IPS-15b (cell line): ENCODE data around the gene TPSG1.
"Not testable (repeated sequence)": the region's sequence is repeated elsewhere in the genome, so short reads cannot be mapped to it uniquely, and the experiment has no call there.

Experiments
- H3K27me3 ChIP-seq: one replicate; pipeline ENCODE4 v1.6.1; 2013; ENCODE audit warnings: low read length; ENCODE audit not compliant: control insufficient read depth, insufficient read depth
- H3K36me3 ChIP-seq: one replicate; pipeline ENCODE4 v1.6.1; 2013; ENCODE audit warnings: low read length; ENCODE audit not compliant: control insufficient read depth, insufficient read depth
- H3K4me1 ChIP-seq: one replicate; pipeline ENCODE4 v1.6.1; 2013; ENCODE audit warnings: mild to moderate bottlenecking, low read length; ENCODE audit not compliant: control insufficient read depth, insufficient read depth
- H3K4me3 ChIP-seq: one replicate; pipeline ENCODE4 v1.5.1; 2013; ENCODE audit warnings: low read depth, low read length
- H3K9ac ChIP-seq: one replicate; pipeline ENCODE4 v1.6.1; 2013; ENCODE audit warnings: low read depth, mild to moderate bottlenecking, low read length
- H3K9me3 ChIP-seq: one replicate; pipeline ENCODE4 v1.6.1; 2013; ENCODE audit warnings: mild to moderate bottlenecking, low read length; ENCODE audit not compliant: control insufficient read depth, insufficient read depth

TPSG1 gene

DNA sequence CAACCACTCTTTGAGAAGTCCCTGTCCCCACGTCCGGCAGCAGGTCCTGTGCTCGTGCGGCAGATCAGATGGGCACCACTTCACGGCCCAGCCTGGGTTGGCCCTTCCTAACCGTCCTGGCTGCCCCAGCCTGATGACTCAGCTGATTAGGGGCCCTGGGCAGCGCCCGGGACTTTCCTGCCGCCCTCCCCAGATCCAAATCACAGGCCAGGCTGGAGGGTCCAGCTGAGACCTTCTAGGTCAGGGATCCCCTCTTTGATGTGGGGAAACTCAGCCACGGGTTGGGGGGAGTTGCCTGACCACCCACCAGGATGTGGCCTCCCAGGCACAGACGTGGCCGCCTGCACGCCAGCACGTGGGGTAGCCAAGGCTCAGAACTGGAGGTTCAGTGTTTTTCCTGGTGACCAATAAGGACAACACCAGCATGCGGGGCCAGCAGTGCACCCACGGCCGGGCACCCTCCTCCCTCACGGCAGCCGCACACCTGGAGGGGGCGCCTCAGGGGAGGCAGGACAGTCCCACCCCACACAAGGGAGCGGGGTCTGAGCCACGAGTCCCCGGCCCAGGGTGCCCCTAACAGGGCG is 752 bp upstream of the TPSG1 start:
- H3K4me3 ChIP-seq, H3K27me3 ChIP-seq, H3K36me3 ChIP-seq, H3K9ac ChIP-seq, H3K4me1 ChIP-seq, H3K9me3 ChIP-seq: not testable (repeated sequence)

DNA sequence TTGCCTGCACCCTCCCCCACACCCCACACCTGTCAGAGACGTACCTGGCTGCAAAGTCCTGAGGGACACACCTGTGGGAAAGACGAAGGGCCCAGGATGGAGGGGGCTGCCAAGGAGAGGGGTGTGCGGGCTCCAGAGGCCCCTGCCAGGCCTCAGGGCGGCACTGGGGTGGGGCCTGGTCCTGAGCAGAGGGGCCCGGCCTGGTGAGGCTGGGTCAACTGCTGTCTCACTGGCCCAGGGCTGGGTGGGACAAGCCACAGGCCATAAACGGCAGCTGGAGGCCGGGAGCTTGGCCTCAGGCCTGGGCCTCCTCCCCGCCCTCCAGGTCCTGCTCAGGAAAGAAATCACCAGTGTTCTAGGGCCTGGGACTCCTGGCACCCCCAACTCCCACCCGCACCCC is 510 bp downstream of the TPSG1 start:
- H3K36me3 ChIP-seq = peaks cover 20% of the 10 kb centered on the region
- H3K9ac ChIP-seq = no peak overlapping the region
- H3K9me3 ChIP-seq = no peaks in the 10 kb centered on the region
- H3K27me3 ChIP-seq = no peaks in the 10 kb centered on the region
- no peaks in the 10 kb centered on the region for H3K4me1 ChIP-seq
- H3K4me3 ChIP-seq = no peak overlapping the region

DNA sequence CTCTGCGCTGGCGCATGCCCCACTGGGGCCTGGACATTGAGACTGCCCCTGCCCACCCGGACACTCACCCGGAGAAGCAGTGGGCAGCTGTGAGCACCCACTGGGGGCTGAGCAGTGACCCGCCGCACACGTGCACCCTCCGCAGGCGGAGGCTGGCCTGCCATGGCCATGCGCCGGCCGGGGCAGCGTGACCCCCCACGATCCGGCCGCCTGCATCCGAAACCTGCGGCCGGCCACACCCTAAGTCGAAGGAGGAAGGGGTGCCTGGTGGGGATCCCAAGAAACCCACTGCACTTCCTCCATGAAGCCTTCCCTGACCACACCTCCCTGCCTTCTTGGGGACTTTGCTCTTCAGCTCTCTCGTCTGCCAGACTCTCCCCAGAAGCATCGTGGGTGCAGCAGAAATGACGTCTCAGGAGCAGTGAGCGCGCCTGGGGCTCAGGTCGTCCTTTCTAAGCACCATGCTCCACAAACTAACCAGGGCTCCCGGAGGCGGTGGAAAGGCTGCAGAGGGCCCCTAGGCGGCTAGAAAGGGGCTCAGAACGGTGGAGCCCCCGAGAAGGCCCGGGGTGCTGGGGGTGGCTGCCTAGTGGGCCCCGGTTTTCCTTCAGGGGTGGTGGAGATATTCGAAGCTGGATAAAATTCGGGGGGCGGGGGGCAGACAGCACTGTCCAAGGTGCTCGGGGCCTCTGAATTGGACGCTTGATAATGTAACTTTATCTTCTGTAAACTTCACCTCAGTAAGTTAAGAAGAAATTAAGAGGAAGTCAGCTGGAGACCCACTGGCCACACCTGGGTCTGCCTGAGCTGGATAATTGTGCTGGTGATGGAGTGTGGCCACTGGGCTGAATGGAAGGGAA is 1.5 kb downstream of the TPSG1 start:
- Histone ChIP-seq H3K9ac (no peak overlapping the region), H3K4me1 (no peaks in the 10 kb centered on the region), H3K27me3 (no peaks in the 10 kb centered on the region), H3K4me3 (no peak overlapping the region), H3K36me3 (peaks cover 28% of the 10 kb centered on the region), H3K9me3 (no peaks in the 10 kb centered on the region)

DNA sequence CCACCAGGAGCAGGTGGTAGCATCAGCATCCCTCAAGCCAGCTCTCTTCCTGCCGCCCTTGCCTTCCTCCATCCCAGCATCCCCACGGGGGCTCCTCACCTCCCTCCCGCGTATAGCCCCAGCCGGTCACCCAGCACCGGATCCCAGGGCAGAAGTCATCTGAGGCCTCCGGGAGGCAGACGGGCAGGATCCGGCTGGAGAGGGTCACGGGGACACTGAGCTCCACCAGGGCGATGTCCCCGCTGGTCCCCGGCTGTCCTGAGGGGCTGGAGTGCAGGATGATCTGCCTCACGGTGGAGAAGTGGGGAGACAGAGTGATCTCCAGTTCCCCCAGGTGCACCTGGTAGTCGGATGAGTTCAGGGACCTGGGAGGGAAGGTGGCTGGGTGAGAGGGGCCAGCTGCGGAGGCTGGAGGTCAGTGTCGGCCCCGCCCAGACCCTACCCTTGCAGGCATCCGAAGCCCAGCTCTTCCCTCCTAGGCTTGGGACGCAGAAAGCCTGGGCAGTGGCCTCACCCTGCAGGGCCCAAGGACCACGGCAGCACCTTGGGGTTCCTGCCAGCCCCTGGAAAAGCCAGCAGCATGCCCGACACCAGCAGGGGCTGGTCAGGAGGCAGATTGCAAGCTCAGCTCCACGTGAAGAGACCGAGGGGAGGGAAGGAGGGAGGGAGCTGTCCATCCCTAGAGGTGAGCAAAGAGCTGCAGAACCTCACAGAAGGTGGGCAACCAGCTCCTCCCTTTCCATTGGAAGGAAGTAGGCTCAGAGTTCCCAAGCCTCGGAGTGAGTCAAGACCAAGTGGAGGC is 2.3 kb downstream of the TPSG1 start:
- Histone ChIP-seq H3K4me3 (no peak overlapping the region), H3K36me3 (peaks cover 35% of the 10 kb centered on the region), H3K9me3 (no peaks in the 10 kb centered on the region), H3K4me1 (no peaks in the 10 kb centered on the region), H3K9ac (no peak overlapping the region), H3K27me3 (no peaks in the 10 kb centered on the region)

DNA sequence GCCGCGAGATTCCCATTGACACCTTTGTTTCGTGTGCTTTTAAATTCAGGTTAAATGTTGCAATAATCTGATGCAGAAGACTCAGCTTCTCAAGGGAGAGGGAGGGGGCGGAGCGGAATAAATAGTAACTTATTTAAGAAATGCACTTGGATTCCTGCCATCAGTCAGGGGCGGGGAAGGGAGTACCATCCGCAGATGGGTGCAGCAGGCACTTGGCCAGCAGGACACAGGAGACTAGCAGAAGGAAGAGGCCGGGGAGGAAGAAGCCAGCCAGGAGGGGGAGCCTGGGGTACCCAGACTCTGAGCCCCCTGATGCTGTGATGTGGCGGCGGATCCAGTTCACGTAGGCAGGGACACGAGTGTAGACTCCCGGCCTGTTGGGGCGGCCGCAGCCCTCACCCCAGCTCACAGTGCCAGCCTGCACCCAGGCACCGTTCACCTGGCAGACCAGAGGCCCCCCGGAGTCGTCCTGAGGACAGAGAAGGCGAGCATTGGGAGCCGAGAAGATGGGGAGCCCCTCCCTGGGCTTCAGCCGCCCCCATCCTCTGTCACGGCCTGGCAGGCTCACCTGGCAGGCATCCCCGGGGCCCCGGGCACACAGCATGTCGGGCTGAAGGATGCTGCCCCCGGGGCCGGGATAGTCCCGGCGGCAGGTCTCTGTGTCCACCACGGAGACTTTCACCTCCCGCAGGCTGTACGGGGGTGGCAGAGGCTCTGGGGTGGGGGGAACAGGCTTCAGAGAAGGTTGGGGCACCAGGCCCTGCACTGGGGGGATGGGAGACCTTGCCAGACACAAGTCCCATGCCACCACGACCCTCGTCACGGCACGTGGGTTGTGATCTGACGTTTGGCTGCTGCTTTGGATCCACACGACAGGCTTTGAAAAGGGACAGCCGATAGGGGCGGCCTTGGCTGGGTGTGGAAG is 3.2 kb downstream of the TPSG1 start:
- Histone ChIP-seq H3K4me1 (no peaks in the 10 kb centered on the region), H3K9ac (no peak overlapping the region), H3K4me3 (no peak overlapping the region), H3K27me3 (no peaks in the 10 kb centered on the region), H3K36me3 (peaks cover 44% of the 10 kb centered on the region), H3K9me3 (no peaks in the 10 kb centered on the region)

DNA sequence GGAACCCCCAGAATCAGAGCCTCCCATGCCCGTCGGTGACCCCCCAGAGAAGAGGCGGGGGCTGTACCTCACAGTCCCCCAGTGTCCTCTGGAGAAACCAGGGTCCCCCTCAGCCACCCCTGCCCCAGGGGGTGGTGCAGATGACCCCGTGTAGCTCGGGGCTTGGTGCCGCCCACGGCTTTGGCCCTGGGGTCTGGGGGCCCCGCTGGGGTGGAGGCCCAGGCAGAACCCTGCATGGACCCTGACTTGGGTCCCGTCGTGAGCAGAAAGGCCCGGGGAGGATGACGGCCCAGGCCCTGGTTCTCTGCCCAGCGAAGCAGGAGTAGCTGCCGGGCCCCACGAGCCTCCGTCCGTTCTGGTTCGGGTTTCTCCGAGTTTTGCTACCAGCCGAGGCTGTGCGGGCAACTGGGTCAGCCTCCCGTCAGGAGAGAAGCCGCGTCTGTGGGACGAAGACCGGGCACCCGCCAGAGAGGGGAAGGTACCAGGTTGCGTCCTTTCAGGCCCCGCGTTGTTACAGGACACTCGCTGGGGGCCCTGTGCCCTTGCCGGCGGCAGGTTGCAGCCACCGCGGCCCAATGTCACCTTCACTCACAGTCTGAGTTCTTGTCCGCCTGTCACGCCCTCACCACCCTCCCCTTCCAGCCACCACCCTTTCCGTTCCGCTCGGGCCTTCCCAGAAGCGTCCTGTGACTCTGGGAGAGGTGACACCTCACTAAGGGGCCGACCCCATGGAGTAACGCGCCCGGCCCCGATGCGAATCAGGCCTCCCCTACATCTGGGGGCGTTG is 4.0 kb downstream of the TPSG1 start:
- H3K27me3 ChIP-seq = no peaks in the 10 kb centered on the region
- no peak overlapping the region for H3K9ac ChIP-seq
- H3K9me3 ChIP-seq = no peaks in the 10 kb centered on the region
- H3K4me3 ChIP-seq = no peak overlapping the region
- no peaks in the 10 kb centered on the region for H3K4me1 ChIP-seq
- peaks cover 51% of the 10 kb centered on the region for H3K36me3 ChIP-seq

DNA sequence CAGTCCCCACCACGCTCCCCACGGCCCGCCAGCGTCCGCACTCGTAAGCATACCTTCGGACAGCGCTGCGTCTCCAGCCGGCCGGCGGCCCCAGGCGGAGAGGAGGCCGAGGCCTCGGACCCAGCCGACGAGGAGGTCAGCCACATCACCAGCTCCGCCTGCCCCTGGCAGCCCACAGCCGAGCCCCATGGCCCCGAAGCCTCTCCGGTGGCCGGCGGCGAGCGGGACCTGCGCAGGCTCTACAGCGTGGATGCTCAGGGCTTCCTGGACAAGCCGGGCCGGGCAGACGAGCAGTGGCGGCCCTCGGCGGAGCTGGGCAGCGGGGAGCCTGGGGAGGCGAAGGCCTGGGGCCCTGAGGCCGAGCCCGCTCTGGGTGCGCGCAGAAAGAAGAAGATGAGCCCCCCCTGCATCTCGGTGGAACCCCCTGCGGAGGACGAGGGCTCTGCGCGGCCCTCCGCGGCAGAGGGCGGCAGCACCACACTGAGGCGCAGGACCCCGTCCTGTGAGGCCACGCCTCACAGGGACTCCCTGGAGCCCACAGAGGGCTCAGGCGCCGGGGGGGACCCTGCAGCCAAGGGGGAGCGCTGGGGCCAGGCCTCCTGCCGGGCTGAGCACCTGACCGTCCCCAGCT is 4.9 kb downstream of the TPSG1 start:
- Histone ChIP-seq H3K27me3 (no peaks in the 10 kb centered on the region), H3K4me3 (no peak overlapping the region), H3K9ac (no peak overlapping the region), H3K9me3 (no peaks in the 10 kb centered on the region), H3K4me1 (no peaks in the 10 kb centered on the region), H3K36me3 (peaks cover 57% of the 10 kb centered on the region)

DNA sequence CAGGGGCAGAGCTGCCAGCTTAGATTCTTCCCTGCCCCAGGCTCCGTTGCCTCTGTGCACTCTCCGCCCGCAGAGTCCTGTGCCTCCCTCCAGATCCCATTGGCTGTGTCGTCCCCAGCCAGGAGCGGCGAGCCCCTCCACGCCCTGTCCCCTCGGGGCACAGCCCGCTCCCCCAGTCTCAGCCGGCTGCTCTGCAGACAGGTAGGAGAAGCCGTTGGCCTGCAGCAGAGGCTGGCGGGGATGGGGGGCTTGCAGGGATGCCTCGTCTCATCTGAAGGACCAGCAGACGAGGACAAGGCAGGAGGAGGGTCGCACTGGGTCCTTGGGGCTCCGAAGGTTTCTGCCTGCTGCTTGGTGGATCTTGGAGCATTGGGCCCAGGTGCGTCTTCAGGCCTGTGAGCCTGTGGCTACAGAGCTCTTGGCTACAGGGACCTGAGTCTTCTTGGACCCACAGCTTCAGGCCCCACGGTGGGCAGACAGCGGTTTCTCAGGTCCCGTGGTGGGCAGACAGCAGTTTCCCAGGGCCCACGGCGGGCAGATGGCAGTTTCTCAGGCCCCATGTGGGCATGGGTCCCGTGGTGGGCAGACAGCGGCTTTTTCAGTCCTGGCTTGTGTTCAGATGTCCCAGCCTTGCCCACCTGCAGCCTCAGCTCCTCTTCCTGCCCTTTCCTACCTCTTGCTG is 6.0 kb downstream of the TPSG1 start:
- no peak overlapping the region for H3K4me3 ChIP-seq

DNA sequence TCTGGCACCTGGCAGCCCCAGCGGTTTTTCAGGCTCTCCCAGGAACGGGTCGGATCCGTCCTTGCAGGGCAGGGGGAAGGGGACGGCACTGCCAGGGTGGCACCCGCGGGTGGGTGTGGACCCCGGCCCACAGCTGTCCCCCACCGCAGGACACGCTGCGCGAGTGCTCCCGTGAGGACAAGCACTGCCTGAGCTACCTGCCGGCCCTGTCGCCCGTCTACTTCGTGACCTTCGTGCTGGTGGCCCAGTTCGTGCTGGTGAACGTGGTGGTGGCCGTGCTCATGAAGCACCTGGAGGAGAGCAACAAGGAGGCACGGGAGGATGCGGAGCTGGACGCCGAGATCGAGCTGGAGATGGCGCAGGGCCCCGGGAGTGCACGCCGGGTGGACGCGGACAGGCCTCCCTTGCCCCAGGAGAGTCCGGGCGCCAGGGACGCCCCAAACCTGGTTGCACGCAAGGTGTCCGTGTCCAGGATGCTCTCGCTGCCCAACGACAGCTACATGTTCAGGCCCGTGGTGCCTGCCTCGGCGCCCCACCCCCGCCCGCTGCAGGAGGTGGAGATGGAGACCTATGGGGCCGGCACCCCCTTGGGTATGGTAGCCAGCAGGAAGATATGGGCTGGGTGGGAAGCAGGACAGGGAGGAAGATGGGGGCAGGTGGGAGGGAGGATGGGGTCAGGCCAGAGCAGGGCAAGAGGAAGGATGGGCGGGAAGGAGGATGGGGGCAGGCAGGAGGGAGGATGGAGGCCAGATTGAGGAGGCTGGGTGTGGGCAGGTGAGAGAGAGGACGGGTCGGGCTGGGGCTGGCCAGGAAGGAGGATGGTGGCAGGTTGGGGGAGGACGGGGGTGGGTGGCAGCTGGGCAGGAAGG is 6.8 kb downstream of the TPSG1 start:
- H3K36me3 ChIP-seq = peaks cover 60% of the 10 kb centered on the region
- no peaks in the 10 kb centered on the region for H3K4me1 ChIP-seq
- H3K4me3 ChIP-seq = no peak overlapping the region
- no peaks in the 10 kb centered on the region for H3K9me3 ChIP-seq
- no peak overlapping the region for H3K9ac ChIP-seq
- no peaks in the 10 kb centered on the region for H3K27me3 ChIP-seq

More for the DNA sequence above, 6.0 kb downstream of the TPSG1 start:
- Histone ChIP-seq H3K27me3 (no peaks in the 10 kb centered on the region), H3K36me3 (peaks cover 62% of the 10 kb centered on the region), H3K4me1 (no peaks in the 10 kb centered on the region), H3K9me3 (no peaks in the 10 kb centered on the region), H3K9ac (no peak overlapping the region)
